ENCODE results near the gene LIN9.
A peak's percentile ranks its signal among the peaks of the same experiment; 100 is the strongest.
"Not testable (repeated sequence)": the region's sequence is repeated elsewhere in the genome, so short reads cannot be mapped to it uniquely, and the experiment has no call there.

Gene LIN9, protein sequence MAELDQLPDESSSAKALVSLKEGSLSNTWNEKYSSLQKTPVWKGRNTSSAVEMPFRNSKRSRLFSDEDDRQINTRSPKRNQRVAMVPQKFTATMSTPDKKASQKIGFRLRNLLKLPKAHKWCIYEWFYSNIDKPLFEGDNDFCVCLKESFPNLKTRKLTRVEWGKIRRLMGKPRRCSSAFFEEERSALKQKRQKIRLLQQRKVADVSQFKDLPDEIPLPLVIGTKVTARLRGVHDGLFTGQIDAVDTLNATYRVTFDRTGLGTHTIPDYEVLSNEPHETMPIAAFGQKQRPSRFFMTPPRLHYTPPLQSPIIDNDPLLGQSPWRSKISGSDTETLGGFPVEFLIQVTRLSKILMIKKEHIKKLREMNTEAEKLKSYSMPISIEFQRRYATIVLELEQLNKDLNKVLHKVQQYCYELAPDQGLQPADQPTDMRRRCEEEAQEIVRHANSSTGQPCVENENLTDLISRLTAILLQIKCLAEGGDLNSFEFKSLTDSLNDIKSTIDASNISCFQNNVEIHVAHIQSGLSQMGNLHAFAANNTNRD

GRCh38 chr1:226308723-226309397 lies at the start of gene LIN9:
Gene LIN9, minus strand, starts transcription at chr1:226309164. Its CDS starts 25 bp downstream, at chr1:226309139.
- peak; percentile 75 for DNase-seq (ENCODE audit: low read depth)

- DNase-seq (ENCODE audit: low read depth), result no peak
Measured at GRCh38 chr1:226357416-226357815, 48.5 kb upstream of the LIN9 start.

DNA sequence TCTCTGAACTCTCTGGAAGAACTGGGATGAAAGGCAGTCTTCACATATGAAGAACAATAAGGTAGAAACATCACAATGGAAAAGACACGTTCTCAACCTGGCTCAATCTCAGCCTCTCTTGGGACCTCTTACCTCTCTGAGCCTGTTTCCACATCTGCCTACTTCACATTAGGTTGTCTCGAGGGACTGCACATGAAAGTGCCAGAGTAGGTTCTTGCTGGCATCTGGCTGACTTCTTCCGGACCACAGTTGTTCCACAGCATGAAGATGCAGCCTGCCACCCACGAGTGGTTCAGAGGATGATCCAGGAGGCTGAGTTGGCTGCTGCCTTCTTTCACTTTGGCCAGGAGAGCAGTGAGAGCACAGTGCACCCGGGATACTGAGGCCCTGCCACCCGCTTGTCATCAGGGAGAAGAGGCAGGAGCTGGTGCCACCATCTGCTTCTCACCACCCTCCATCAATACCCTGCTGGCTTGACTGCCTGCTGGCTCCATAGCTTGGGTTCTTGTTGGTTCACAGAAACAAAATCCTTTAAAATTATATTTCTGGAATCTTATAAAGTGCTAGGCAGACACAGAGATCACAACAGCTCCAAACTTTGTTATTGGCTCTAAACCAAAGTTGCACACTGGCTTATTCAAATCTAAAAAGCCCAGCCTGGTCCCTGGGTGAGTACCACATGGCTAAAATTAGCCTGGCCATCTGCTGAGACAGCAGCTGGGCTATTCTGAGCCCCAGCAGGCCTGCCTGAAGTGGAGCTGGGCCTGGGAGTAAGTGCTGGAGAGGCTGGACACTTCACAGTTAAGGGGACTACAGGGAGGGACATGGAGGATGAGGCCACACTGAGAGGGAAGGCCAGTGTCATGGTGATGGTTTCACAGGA lies 46.9 kb upstream of the LIN9 start:
- DNase-seq (ENCODE audit: low read depth), result no peak

DNA sequence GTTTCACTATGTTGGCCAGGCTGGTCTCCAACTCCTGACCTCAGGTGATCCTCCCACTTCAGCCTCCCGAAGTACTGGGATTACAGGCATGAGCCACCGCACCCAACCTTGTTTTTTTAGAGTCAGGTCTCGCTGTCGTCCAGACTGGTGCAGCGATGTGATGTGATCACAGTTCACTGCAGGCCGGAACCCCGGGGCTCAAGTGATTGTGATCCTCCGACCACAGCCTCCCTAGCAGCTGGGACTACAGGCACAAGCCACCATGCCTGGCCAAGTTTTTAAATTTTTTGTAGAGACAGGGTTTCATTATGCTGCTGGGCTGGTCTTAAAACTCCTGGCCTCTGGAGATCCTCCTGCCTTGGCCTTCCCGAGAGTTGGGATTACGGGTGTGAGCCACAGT lies 46.1 kb upstream of the LIN9 start:
- no peak for DNase-seq (ENCODE audit: low read depth)

DNA sequence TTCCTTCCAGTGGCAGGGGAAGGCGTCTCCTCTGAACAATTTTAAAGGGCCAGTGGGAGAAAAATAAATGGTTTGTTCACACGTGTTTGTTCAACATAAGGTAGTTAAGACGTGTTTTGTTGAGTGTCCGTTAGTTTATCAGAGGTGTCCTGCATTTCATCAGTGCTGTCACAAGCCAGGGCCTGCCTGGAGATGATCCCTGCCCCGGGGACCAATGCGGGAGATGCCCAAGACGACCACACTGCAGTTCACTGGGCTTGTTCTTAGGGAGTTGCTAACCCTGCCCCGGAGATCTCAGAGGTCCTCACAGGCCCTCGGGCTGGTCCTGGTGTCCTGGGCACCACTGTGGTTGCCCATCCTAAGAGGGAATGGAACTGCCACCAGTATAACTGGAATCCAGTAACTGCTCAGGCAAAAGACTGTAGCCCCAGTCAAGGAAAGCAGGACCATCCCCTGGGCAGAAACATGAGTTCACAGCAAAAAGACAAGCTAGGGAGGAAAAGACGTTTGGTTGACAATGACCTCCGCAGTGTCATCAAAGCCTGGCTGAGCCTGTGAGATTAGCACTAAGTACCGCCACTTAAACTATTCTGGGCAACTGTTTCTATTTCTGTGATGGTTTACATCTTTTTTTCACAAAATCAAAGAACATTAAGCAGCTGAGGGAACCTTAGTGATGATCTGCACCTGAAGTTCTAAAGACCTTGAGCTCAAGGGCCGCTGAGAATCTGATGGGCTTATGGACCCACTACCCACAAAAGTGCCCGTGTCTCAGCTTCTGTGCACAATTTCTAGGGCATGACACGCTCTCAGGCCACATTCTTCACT lies 44.9 kb upstream of the LIN9 start:
- no peak for DNase-seq (ENCODE audit: low read depth)

DNA sequence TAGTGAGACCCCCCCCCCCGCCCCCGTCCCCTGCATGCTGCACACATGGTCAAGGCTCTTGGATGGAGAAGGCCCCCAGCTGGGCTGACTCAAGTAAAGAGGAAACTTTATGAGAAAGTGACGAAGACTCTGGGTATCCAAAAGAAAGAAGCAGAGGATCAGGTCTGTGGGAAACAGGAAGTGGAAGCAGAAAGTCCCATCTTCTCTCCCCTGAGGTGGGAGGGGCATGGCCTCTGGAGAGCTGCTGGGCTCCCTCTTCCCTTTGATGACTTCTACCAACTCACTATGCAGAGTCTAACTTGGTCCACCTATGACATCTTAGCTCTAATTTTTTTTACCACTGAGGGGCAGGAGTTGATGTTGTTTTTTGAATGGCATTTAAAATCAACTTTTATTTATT lies 42.7 kb upstream of the LIN9 start:
- DNase-seq (ENCODE audit: low read depth), result no peak

DNA sequence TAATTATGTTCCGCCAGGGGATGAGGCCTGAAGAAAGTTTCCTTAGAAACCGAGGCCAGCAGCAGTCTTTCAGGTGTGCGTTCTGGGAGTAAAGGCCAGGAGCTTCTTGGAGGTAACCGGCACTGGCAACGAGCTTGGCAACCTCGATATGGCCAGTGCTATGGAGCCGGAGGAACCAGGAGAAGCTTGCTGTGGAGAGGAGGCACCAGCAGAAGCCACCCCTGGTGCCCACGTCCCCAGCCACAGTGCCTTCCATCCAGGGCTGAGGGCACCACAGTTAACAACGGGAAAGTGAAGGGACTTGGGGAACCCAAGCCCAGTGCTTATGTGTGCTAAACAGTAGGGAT lies 41.5 kb upstream of the LIN9 start:
- DNase-seq (ENCODE audit: low read depth), result no peak

- DNase-seq (ENCODE audit: low read depth), result no peak
Measured at GRCh38 chr1:226349801-226350518, 41.0 kb upstream of the LIN9 start.

DNA sequence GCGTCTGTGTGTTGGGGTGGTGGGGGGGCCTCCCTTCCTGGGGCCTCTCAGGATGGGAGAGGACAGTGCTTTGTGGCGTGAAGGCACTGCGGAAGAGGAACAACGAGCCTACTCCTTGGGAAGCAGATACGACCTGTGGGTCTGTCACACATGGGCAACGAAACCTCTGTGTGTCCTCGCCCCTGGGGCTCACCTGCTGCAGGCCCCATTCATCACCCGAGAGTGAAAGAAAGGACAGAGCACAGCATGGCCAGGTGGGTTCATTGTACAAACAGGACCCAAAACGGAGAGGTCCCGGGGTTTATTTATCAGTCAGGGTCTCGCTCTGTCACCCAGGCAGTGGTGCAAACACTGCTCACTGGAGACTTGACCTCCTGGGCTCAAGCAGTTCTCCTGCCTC lies 40.1 kb upstream of the LIN9 start:
- DNase-seq (ENCODE audit: low read depth), result no peak

- no peak for DNase-seq (ENCODE audit: low read depth)
Measured at GRCh38 chr1:226344441-226345259, 35.7 kb upstream of the LIN9 start.

DNA sequence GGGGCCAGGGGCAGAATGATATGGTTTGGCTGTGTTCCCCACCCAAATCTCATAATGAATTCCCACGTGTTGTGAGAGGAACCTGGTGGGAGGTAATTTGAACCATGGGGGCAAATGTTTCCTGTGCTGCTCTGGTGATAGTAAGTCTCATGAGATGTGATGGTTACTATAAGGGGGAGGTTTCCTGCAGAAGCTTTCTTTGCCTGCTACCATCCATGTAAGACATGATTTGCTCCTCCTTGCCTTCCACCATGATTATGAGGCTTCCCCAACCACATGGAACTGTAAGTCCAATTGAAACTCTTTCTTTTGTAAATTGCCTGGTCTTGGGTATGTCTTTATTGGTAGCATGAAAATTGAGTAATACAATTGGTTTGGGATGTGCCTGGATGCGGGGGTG lies 33.7 kb upstream of the LIN9 start:
- DNase-seq (ENCODE audit: low read depth), result no peak

DNA sequence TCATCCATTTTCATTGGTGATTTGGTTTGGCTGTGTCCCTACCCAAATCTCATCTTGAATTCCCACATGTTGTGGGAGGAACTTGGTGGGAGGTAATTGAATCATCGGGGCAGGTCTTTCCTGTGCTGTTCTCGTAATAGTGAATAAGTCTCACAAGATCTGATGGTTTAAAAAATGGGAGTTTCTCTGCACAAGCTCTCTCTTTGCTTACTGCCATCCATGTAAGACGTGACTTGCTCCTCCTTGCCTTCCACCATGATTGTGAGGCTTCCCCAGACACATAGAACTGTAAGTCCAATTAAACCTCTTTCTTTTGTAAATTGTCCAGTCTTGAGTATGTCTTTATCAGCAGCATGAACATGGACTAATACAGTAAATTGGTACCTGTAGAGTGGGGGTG lies 31.1 kb upstream of the LIN9 start:
- not testable (repeated sequence) for DNase-seq (ENCODE audit: low read depth)

DNA sequence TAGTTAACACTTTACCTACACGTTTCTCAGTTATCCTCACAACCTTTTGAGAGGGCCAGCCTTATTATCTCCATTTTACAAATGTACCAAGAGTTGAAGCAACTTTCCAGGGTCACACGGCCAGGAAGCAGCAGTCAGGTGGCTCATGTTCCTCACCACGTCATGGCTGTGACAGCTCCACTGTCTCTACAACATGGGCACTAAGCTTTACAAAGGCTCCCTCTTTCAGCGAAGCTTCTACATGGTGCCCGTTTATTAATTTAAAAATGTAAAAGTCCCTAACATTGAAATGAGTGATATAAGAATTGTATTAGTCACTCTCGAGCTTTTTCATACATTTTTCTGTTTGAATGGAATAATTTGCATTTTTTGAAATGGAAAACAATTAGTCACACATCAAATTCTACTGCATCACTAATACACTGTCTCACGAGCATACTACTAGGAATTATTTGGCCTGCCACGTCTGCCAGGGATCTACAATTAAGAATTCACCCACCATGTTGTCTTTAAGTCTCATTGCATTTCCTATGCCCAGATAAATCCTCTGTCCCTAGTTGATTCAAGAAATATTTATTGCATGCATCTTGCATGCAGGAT lies 28.4 kb upstream of the LIN9 start:
- DNase-seq (ENCODE audit: low read depth), result no peak

DNA sequence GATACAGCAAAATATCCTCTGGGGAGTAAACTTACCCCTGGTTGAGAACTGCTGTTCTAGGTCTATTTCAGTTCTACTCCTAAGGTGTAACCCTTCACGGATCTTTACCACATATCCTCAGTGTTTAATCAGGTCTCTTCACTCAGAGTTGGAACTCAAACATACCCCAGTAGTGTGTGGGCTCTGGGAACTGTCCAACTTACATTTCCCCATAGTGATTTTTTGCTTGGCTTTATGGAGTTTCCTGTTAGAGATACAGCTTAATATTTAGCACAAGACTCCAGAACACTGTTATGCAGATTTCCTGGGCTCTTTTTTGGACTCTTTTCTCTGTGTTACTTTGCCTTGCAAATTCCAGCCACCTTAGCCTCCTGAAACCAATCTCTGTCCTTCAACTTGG lies 26.7 kb upstream of the LIN9 start:
- DNase-seq (ENCODE audit: low read depth), result no peak

DNA sequence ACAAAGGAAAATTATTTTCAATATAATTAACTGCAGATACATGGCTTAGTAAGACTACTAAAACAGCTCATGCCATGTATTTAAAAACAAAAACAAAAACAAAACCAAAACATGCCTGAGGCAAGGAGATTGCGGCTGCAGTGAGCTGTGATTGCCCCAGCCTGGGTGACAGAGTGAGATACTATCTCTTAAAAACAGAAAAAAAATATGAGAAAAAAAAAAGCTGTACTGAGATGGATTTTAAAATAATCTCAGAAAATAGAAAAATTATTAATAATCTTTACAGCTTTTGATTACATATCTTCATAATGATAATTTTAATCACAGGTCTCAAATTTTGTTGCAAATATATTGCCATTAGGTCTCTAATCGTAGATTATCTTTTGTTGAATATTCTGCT lies 24.0 kb upstream of the LIN9 start:
- DNase-seq (ENCODE audit: low read depth), result no peak

DNA sequence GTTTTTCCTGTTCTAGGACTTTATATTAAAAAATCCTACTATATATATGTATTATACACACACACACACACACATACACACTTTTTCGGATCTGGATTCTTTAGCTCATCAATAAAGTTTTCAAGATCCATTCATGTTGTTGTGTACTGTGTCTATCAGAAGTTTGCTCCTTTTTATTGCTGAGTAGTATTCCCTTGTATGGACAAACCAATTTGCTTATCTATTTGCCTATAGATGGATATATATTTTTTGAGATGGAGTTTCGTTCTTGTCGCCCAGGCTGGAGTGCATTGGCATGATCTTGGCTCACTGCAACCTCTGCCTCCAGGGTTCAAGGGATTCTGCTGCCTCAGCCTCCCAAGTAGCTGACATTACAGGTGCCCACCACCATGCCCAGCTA lies 20.3 kb upstream of the LIN9 start:
- DNase-seq (ENCODE audit: low read depth), result no peak

GRCh38 chr1:226327761-226328162 lies 18.8 kb upstream of the LIN9 start:
- no peak for DNase-seq (ENCODE audit: low read depth)

- no peak for DNase-seq (ENCODE audit: low read depth)
Measured at GRCh38 chr1:226325178-226325577, 16.2 kb upstream of the LIN9 start.

GRCh38 chr1:226324479-226324878 lies 15.5 kb upstream of the LIN9 start:
- no peak for DNase-seq (ENCODE audit: low read depth)

DNA sequence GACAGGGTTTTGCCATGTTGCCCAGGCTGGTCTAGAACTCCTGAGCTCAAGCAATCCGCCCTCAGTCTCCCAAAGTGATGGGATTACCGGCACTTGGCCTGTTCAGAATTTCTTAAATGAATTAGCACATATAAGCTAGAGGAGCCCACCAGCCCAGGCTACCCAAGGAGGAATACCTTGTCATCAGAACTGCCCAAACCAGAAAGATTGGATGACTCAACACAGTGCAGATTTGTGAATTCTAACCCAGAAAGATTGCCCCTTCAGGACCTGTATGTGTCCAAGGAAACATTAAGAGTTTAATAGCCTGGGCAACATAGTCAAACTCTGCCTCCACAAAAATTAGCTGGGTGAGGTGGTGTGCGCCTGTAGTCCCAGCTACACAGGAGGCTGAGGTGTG lies 14.0 kb upstream of the LIN9 start:
- no peak for DNase-seq (ENCODE audit: low read depth)
